Right ventricle myocardium superior (tissue), 1 donor: ENCODE results near the gene SEMA4C. TPM values are rescaled to one million over a fixed set of nuclear protein-coding genes. Genes with fewer than 3 reads are reported as not detected.
A peak's percentile ranks its signal among the peaks of the same experiment; 100 is the strongest.

ENCODE experiments used
- ATAC-seq: fragments of 200-7000 bp; cut with Tn5 transposase; one replicate; pipeline ENCODE4 v1.9.1; 2020; ENCODE audit warnings: mild to moderate bottlenecking; ENCODE audit not compliant: poor library complexity
- DNase-seq: peaks from one replicate; pipeline ENCODE4 v3.0.0-alpha.2; 2020
- intact Hi-C: fragments of 100-400 bp; cut with DNase I; formaldehyde crosslinking; loops from one replicate; pipeline ENCODE4 v1.11.2; 2022
- total RNA-seq: library from RNA; stranded (reverse); fragmentation: NEBNext Ultra II Directional; extraction: Animal tissue kit (Norgen Biotek cat#: 25700); gene quantifications from one replicate; pipeline ENCODE4 v1.2.1, GENCODE V29; 2021
- donor health status: DM: no; HTN: yes; CAD: no; lungs with severe emphysema.

Gene SEMA4C
- total RNA-seq, 1 donor from 2014 or later: 18.2 TPM

- intact Hi-C loops: no loop called here
Measured at GRCh38 chr2:96816836-96817702, 52.8 kb downstream of the SEMA4C start.

GRCh38 chr2:96816127-96816835 lies 53.6 kb downstream of the SEMA4C start, which contains the start of gene CNNM3:
TSS of gene CNNM3 (plus strand) at chr2:96816268. CDS start at chr2:96816278, 10 bp downstream.
- ATAC-seq (peak; percentile 94), DNase-seq (peak; percentile 99)
- intact Hi-C loops: no loop called here

More at GRCh38 chr2:96816836-96817702, 52.8 kb downstream of the SEMA4C start:
- no peak for DNase-seq
- no peak for ATAC-seq

GRCh38 chr2:96815326-96816126 lies 54.4 kb downstream of the SEMA4C start:
- DNase-seq: no peak
- no peak for ATAC-seq
- intact Hi-C loops: no loop called here

GRCh38 chr2:96813656-96814055 lies 56.2 kb downstream of the SEMA4C start:
- DNase-seq: no peak
- no peak for ATAC-seq
- intact Hi-C loops: no loop called here

GRCh38 chr2:96811917-96812316 lies 58.0 kb downstream of the SEMA4C start:
- DNase-seq (peak; percentile 81), ATAC-seq (peak; percentile 36)
- intact Hi-C loops: no loop called here

- DNase-seq (no peak), ATAC-seq (peak; percentile 2)
- intact Hi-C loops: no loop called here
Measured at GRCh38 chr2:96810783-96811192, 59.1 kb downstream of the SEMA4C start.

GRCh38 chr2:96809951-96810782 lies 59.7 kb downstream of the SEMA4C start:
- no peak for ATAC-seq
- intact Hi-C loops: no loop called here
- no peak for DNase-seq

Other genes with a start within 250 kb of the SEMA4C start
- 31.8 TPM for gene KANSL3, start 231.8 kb downstream of the SEMA4C start, total RNA-seq
- gene FER1L5, start 227.3 kb downstream of the SEMA4C start, total RNA-seq: not detected
- gene LMAN2L, start 130.0 kb downstream of the SEMA4C start, total RNA-seq: 25.7 TPM
- gene CNNM4, start 109.2 kb downstream of the SEMA4C start, total RNA-seq: 31.4 TPM
- gene CNNM3, start 53.8 kb downstream of the SEMA4C start, total RNA-seq: 13.5 TPM
- 10.6 TPM for gene ANKRD23, start 26.1 kb downstream of the SEMA4C start, total RNA-seq
- 14.6 TPM for gene ANKRD39, start 12.1 kb downstream of the SEMA4C start, total RNA-seq
- 1.2 TPM for gene FAM178B, start 116.5 kb upstream of the SEMA4C start, total RNA-seq
- gene FAHD2B, start 224.8 kb upstream of the SEMA4C start, total RNA-seq: 31.8 TPM
- 5.3 TPM for gene ANKRD36, start 243.1 kb upstream of the SEMA4C start, total RNA-seq